Panc1 (cell line): ENCODE measurements around the gene PPP1CA. TPM values are rescaled to one million over a fixed set of nuclear protein-coding genes. Genes with fewer than 3 reads are reported as not detected.
A peak's percentile ranks its signal among the peaks of the same experiment; 100 is the strongest.

Source experiments
- ATAC-seq: fragments of 200-7000 bp; cut with Tn5 transposase; 2 replicates; pipeline ENCODE4 v1.9.1; 2020; ENCODE audit warnings: mild to moderate bottlenecking, moderate library complexity
- BruUV-seq: library from RNA; stranded (reverse); fragments of 400-500 nt; replicated peaks from 2 replicates; lab custom pipeline; 2021; lab: Mats Ljungman, UMichigan
- CTCF ChIA-PET: fragments of 300-600 bp; sonication (Branson Sonifier 250); formaldehyde crosslinking; loops from one replicate; lab custom pipeline; 2022; ENCODE audit warnings: antibody characterized with exemption; lab: Charles Lee
- POLR2A ChIA-PET: fragments of 300-600 bp; sonication (Branson Sonifier 250); formaldehyde crosslinking; loops from one replicate; lab custom pipeline; 2022; ENCODE audit warnings: antibody characterized with exemption; lab: Charles Lee
- DNase-seq: peaks from one replicate; pipeline ENCODE4 v3.0.0-alpha.2; 2010; ENCODE audit warnings: low read depth, low spot score
- H3K27ac ChIP-seq: 2 replicates; pipeline ENCODE4 v1.5.1; 2011; ENCODE audit warnings: mild to moderate bottlenecking, low read length, inconsistent platforms
- H3K27me3 ChIP-seq: fragments of 200-500 bp; sonication (Bioruptor generic); 2 replicates; pipeline ENCODE4 v1.6.0; 2014; ENCODE audit warnings: low read length, inconsistent platforms; ENCODE audit not compliant: control insufficient read depth, insufficient read depth
- H3K36me3 ChIP-seq: fragments of 200-500 bp; sonication (Bioruptor generic); 2 replicates; pipeline ENCODE4 v1.5.1; 2014; ENCODE audit warnings: inconsistent platforms, mild to moderate bottlenecking, low read length, moderate library complexity; ENCODE audit not compliant: control insufficient read depth, insufficient read depth
- H3K4me1 ChIP-seq: 2 replicates; pipeline ENCODE4 v1.5.1; 2011; ENCODE audit warnings: inconsistent platforms, mild to moderate bottlenecking, low read length, moderate library complexity; ENCODE audit not compliant: control insufficient read depth, insufficient read depth
- H3K4me3 ChIP-seq, 2 experiments: 2 replicates each; pipeline ENCODE4 v1.5.1; 2011 to 2012; ENCODE audit warnings: low read depth in 2 of 2, low read length in 2 of 2, mild to moderate bottlenecking in 2 of 2, inconsistent platforms in 1 of 2, moderate library complexity in 1 of 2
- H3K9me3 ChIP-seq: fragments of 200-500 bp; sonication (Bioruptor generic); 2 replicates; pipeline ENCODE4 v1.5.1; 2014; ENCODE audit warnings: low read depth, mild to moderate bottlenecking, inconsistent platforms, low read length, moderate library complexity; ENCODE audit not compliant: control insufficient read depth, insufficient read depth
- POLR2AphosphoS5 ChIP-seq: IDR thresholded peaks from 2 replicates; pipeline ENCODE4 v1.6.1; 2012; ENCODE audit warnings: mild to moderate bottlenecking, low read depth, low read length, moderate library complexity
- SIN3A ChIP-seq: IDR thresholded peaks from 2 replicates; pipeline ENCODE4 v1.6.1; 2012; ENCODE audit warnings: low read depth, mild to moderate bottlenecking, low read length, moderate library complexity, borderline replicate concordance; ENCODE audit not compliant: insufficient read depth
- TCF7L2 ChIP-seq: IDR thresholded peaks from 2 replicates; pipeline ENCODE4 v1.6.1; 2011; ENCODE audit warnings: mild to moderate bottlenecking, low read depth, low read length, inconsistent platforms
- in situ Hi-C: cut with HindIII; loops from 2 replicates; pipeline ENCODE4 v1.10.0; 2016; ENCODE audit warnings: low sequenced_read_pairs, low pct_unique_long_range_greater_than_20kb
- intact Hi-C: fragments of 100-400 bp; cut with micrococcal nuclease; formaldehyde crosslinking; loops from one replicate; pipeline ENCODE4 v1.10.0; 2022; ENCODE audit not compliant: unreplicated experiment
- total RNA-seq: library from RNA; stranded (reverse); gene quantifications from one replicate; pipeline ENCODE4 v1.2.1, GENCODE V29; 2021; ENCODE audit not compliant: unreplicated experiment
- TF ChIP-seq, protein P1 (sequence below): fragments of 450-650 bp; IDR thresholded peaks from 2 replicates; pipeline ENCODE4 v1.5.1; 2017; ENCODE audit warnings: mild to moderate bottlenecking
- TF ChIP-seq, protein P2 (sequence below), 2 experiments: IDR thresholded peaks; 2 replicates each; pipeline ENCODE4 v1.6.1; 2011 to 2012; ENCODE audit warnings: low read depth in 2 of 2, control low read depth in 1 of 2, low read length in 1 of 2, mild to moderate bottlenecking in 1 of 2, moderate library complexity in 1 of 2; ENCODE audit not compliant: insufficient read depth in 1 of 2

PPP1CA gene
- total RNA-seq, 1 experiment from 2014 or later, result 361 TPM

DNA sequence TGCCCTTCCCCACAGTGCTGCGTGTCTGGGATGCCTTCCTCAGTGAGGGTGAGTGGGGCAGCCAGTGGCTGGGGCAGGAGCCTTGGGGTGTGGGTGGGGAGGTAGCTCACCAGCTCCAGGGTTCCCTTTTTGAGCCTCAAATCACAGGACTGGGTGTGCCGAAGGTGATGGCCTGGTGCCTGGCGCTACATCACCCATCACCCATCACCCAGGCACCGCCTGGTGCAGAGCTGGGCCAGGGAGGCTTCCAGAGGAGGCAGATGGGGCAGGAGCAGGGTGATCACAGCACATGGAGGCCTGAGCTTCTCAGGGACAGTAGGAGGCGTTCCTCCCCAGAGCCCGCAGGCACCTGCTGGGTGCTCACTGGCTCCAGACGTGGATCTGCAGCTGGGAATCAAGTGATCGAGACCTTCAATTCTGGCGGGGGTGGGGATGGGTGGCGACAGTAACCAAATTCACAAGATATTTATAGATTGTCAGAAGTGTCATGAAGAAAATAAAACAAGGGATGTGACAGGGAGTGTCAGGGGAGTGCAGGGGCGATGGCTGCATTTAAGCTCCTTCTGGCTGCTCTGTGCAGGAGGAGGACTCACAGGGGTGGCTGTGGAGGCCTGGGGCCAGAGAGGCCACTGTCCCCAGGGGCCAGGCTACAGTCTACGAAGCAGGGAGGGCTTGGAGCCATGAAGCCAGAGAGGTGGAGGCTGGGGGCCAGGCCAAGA lies 5.5 kb upstream of the PPP1CA start:
- intact Hi-C loops, result no loop called here
- TF ChIP-seq, protein P1, sequence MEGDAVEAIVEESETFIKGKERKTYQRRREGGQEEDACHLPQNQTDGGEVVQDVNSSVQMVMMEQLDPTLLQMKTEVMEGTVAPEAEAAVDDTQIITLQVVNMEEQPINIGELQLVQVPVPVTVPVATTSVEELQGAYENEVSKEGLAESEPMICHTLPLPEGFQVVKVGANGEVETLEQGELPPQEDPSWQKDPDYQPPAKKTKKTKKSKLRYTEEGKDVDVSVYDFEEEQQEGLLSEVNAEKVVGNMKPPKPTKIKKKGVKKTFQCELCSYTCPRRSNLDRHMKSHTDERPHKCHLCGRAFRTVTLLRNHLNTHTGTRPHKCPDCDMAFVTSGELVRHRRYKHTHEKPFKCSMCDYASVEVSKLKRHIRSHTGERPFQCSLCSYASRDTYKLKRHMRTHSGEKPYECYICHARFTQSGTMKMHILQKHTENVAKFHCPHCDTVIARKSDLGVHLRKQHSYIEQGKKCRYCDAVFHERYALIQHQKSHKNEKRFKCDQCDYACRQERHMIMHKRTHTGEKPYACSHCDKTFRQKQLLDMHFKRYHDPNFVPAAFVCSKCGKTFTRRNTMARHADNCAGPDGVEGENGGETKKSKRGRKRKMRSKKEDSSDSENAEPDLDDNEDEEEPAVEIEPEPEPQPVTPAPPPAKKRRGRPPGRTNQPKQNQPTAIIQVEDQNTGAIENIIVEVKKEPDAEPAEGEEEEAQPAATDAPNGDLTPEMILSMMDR, result no peak
- TF ChIP-seq SIN3A (no peak), TCF7L2 (no peak), POLR2AphosphoS5 (no peak)
- TF ChIP-seq, protein P2, sequence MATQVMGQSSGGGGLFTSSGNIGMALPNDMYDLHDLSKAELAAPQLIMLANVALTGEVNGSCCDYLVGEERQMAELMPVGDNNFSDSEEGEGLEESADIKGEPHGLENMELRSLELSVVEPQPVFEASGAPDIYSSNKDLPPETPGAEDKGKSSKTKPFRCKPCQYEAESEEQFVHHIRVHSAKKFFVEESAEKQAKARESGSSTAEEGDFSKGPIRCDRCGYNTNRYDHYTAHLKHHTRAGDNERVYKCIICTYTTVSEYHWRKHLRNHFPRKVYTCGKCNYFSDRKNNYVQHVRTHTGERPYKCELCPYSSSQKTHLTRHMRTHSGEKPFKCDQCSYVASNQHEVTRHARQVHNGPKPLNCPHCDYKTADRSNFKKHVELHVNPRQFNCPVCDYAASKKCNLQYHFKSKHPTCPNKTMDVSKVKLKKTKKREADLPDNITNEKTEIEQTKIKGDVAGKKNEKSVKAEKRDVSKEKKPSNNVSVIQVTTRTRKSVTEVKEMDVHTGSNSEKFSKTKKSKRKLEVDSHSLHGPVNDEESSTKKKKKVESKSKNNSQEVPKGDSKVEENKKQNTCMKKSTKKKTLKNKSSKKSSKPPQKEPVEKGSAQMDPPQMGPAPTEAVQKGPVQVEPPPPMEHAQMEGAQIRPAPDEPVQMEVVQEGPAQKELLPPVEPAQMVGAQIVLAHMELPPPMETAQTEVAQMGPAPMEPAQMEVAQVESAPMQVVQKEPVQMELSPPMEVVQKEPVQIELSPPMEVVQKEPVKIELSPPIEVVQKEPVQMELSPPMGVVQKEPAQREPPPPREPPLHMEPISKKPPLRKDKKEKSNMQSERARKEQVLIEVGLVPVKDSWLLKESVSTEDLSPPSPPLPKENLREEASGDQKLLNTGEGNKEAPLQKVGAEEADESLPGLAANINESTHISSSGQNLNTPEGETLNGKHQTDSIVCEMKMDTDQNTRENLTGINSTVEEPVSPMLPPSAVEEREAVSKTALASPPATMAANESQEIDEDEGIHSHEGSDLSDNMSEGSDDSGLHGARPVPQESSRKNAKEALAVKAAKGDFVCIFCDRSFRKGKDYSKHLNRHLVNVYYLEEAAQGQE (IDR thresholded peaks at IDR 0.05; ENCODE audit: insufficient read depth in 1 of 2, low read depth in 2 of 2, low read length in 1 of 2), result no peak
- DNase-seq, result no peak
- no peak overlapping the region for H3K27ac ChIP-seq
- ATAC-seq, result peak; percentile 36; the same call in 1 of the 2 replicates
- H3K27me3 ChIP-seq, result no peaks in the 10 kb centered on the region
- in situ Hi-C loops, result no loop called here
- ChIA-PET CTCF (interaction anchor here (0.7 to 0.8 kb wide), 3 partner anchors 12 to 1965 kb away, joined by 3 to 4 read pairs (median 4); no protein-coding TSS in a partner anchor), POLR2A (no interaction called here)
- no peak overlapping the region for H3K4me3 ChIP-seq
- H3K4me1 ChIP-seq, result peaks cover 11% of the 10 kb centered on the region
- H3K36me3 ChIP-seq, result no peaks in the 10 kb centered on the region
- no TSS peak for BruUV-seq
- H3K9me3 ChIP-seq, result no peaks in the 10 kb centered on the region

DNA sequence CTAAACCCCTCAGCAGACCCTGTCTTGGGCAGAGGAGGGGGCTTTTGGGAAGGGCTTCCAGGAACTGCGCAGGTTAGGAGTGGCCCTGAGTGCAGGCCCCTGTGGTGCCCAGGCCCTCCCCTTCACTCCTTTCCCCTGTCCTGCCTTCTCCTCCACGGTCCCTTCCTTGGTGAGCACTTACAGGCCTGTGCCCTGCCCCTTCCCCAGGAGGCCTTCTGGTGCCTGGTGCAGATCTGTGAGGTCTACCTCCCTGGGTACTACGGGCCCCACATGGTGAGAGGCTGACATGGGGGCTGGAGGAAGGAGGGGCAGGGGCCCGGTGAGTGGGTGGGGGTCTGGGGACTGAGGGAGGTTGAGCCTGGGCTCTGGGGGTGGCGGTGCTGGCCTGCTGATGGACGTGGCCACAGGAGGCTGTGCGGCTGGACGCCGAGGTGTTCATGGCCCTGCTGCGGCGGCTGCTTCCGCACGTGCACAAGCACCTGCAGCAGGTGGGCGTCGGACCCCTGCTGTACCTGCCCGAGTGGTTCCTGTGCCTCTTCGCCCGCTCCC lies 4.8 kb upstream of the PPP1CA start:
- ATAC-seq (no peak), DNase-seq (no peak)
- Histone ChIP-seq H3K27me3 (no peaks in the 10 kb centered on the region), H3K4me1 (peaks cover 13% of the 10 kb centered on the region), H3K27ac (no peak overlapping the region), H3K9me3 (no peaks in the 10 kb centered on the region), H3K36me3 (no peaks in the 10 kb centered on the region), H3K4me3 (no peak overlapping the region)
- TF ChIP-seq, protein P1, result no peak
- TF ChIP-seq, protein P2 (IDR thresholded peaks at IDR 0.05; ENCODE audit: insufficient read depth in 1 of 2, low read depth in 2 of 2, low read length in 1 of 2), result no peak
- TF ChIP-seq TCF7L2 (no peak), POLR2AphosphoS5 (no peak), SIN3A (no peak)
- no TSS peak for BruUV-seq
- CTCF ChIA-PET, result interaction anchor here (0.7 to 0.8 kb wide), 2 partner anchors 13 to 32 kb away, joined by 3 to 4 read pairs; no protein-coding TSS in a partner anchor
- intact Hi-C loops (no loop called here), in situ Hi-C loops (no loop called here)
- POLR2A ChIA-PET, result no interaction called here
